ENCODE results near the gene CASZ1.

The CASZ1 gene

DNA sequence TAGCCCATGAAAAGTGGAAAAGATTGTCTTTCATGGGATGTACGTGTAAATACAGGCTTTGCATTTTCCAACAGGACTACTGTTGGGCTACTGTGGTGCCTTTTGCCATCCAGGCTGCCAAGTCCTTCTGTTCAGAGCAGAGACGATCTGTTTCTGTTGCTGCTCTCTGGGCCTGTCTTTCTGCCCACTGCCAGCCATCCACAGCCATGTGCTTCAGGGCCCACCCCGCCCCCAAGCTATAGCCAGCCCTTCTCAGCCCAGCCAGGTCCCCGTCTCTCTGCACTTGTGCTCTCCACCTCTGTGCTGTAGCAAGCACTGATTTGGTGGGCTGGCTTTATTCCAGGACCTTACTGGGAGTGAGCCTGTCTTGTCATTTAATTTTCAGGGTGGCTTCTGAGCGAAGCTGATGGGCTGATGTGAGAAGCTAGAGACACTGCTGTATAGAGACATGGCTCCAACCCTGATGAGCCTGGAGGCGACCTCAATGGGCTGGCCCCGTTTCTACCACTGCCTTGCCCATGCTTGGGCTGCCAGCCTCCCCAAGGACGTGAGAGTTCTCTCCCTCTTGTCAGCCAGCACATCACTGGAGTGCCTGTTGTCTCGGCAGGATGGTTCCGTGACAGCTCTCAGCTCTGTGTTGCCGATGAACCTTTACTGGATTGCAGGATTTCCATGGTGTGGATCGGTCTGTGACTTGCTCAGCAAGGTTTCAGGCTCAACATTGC is 183.8 kb downstream of the CASZ1 start:
- H3K4me3 ChIP-seq (ENCODE audit: low read length): no peak overlapping the region
- no peak for DNase-seq (ENCODE audit: low read depth, low spot score)

DNA sequence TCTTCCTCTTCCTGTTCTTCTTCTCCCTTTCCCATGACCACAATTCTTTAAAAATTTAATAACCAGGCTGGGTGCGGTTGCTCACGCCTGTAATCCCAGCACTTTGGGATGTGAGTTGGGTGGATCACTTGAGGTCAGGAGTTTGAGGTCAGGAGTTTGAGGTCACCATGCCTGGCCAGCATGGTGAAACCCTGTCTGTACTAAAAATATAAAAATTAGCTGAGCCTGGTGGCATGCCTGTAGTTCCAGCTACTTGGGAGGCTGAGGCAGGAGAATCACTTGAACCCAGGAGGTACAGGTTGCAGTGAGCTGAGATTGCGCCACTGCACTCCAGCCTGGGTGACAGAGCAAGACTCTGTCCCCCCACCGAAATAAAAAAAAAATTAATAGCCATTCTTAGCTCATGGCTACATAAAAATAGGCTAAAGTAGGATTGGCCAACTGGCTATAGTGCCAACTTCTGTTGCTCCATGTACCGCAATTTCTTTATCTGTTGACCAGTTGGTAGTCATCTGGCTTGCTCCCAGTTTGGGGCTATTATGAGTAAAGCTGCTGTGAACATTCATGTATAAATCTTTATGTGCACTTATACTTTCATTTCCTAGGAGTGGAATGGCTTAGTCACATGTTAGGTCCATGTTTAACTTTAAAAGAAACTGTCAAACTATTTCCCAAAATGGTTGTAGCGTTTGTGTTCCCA is 185.4 kb downstream of the CASZ1 start:
- DNase-seq (ENCODE audit: low read depth, low spot score): no peak
- H3K4me3 ChIP-seq (ENCODE audit: low read length): no peak overlapping the region

DNA sequence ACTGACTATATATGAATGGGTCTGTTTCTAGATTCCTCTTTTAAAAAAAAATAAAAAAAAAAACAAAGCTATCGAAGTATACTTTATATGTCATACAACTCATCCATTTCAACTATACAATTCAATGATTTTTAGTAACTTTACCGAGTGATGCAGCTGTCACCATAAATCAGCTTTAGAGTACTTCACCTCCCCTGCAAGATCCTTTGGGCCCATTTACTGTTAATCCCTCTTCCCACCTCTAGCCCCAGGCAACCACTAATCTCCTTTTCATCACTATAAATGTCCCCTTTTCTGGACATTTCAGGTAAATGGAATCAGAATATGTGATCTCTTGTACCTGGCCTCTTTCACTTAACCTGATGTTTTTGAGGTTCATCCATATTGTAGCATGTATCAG is 187.8 kb downstream of the CASZ1 start:
- no peak for DNase-seq (ENCODE audit: low read depth, low spot score)
- H3K4me3 ChIP-seq (ENCODE audit: low read length): no peak overlapping the region

GRCh38 chr1:10607228-10607627 is 189.2 kb downstream of the CASZ1 start:
- no peak overlapping the region for H3K4me3 ChIP-seq (ENCODE audit: low read length)
- no peak for DNase-seq (ENCODE audit: low read depth, low spot score)

- no peak for DNase-seq (ENCODE audit: low read depth, low spot score)
- H3K4me3 ChIP-seq (ENCODE audit: low read length): no peak overlapping the region
These were observed 190.4 kb downstream of the CASZ1 start for GRCh38 chr1:10606064-10606463.

GRCh38 chr1:10604966-10605365 is 191.5 kb downstream of the CASZ1 start:
- DNase-seq (ENCODE audit: low read depth, low spot score): no peak
- H3K4me3 ChIP-seq (ENCODE audit: low read length): no peak overlapping the region

GRCh38 chr1:10602936-10603335 is 193.5 kb downstream of the CASZ1 start:
- DNase-seq (ENCODE audit: low read depth, low spot score): no peak
- H3K4me3 ChIP-seq (ENCODE audit: low read length): no peak overlapping the region

DNA sequence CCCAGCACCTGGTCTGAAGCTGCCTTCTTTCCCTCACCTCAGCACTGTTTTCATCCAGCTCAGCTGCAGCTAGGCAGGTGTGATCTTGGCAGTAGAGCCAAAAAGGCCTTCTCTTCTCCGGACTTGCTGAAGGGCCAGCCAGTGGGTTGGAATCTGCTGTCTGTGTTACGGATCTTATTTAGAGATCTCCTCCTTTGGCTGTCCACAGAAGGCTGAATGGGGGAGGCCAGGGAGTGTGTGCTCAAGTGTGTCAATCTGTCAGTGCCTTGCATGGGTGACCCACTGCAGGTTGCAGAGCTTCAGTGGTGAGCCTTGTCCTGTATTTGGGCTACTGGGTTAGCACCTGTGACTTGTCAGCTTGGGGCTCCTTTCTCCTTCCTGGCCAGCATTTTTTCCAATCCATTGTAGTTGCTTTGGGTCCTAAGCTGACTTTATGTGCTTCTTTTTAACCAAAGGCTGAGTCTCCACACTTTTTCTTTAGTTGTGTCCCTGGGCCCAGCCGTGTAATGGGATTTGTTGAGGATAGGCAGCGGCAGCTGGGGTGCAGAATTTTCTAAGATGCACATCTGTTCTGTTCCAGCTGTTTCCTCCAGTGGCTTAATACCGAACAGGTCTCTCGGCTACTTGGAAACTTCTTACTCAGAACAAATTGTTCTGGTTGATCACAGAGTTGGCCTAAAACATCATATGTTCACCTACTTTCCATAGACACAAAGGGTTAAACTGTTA is 194.9 kb downstream of the CASZ1 start:
- no peak for DNase-seq (ENCODE audit: low read depth, low spot score)
- no peak overlapping the region for H3K4me3 ChIP-seq (ENCODE audit: low read length)

GRCh38 chr1:10599194-10599861 is 197.1 kb downstream of the CASZ1 start:
- DNase-seq (ENCODE audit: low read depth, low spot score): no peak

GRCh38 chr1:10598389-10598702 is 198.1 kb downstream of the CASZ1 start:
- DNase-seq (ENCODE audit: low read depth, low spot score): no peak
- no peak overlapping the region for H3K4me3 ChIP-seq (ENCODE audit: low read length)

More at GRCh38 chr1:10599194-10599861, 197.1 kb downstream of the CASZ1 start:
- H3K4me3 ChIP-seq (ENCODE audit: low read length): no peak overlapping the region

- no peak overlapping the region for H3K4me3 ChIP-seq (ENCODE audit: low read length)
- no peak for DNase-seq (ENCODE audit: low read depth, low spot score)
These were observed 198.7 kb downstream of the CASZ1 start for GRCh38 chr1:10597492-10598388.

DNA sequence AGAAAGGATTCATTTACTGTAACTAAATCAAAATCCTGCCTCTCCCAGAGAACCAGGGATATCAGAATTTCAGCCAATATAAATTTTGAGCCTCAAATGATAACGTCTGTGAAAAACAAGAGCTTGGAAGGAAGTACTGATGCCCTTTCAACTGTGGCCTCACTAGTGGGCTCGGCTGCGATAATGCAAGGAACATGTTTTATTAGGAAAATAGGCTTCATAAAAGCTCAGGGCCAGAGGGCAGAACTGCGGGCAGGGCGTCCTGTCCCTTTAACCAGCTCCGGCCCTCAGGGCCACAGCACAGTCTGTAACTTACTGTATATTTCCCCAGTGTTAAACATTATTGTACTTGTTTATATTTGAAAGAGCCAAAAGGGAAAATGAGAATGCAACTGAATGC is 199.7 kb downstream of the CASZ1 start:
- DNase-seq (ENCODE audit: low read depth, low spot score): no peak
- H3K4me3 ChIP-seq (ENCODE audit: low read length): no peak overlapping the region

- no peak overlapping the region for H3K4me3 ChIP-seq (ENCODE audit: low read length)
- no peak for DNase-seq (ENCODE audit: low read depth, low spot score)
These were observed 201.7 kb downstream of the CASZ1 start for GRCh38 chr1:10594595-10595223.

GRCh38 chr1:10593750-10594149 is 202.7 kb downstream of the CASZ1 start:
- H3K4me3 ChIP-seq (ENCODE audit: low read length): no peak overlapping the region
- DNase-seq (ENCODE audit: low read depth, low spot score): no peak

- no peak overlapping the region for H3K4me3 ChIP-seq (ENCODE audit: low read length)
- no peak for DNase-seq (ENCODE audit: low read depth, low spot score)
These were observed 204.1 kb downstream of the CASZ1 start for GRCh38 chr1:10592373-10592772.

- DNase-seq (ENCODE audit: low read depth, low spot score): peak; percentile 31
- no peak overlapping the region for H3K4me3 ChIP-seq (ENCODE audit: low read length)
These were observed 205.4 kb downstream of the CASZ1 start for GRCh38 chr1:10591010-10591409.

DNA sequence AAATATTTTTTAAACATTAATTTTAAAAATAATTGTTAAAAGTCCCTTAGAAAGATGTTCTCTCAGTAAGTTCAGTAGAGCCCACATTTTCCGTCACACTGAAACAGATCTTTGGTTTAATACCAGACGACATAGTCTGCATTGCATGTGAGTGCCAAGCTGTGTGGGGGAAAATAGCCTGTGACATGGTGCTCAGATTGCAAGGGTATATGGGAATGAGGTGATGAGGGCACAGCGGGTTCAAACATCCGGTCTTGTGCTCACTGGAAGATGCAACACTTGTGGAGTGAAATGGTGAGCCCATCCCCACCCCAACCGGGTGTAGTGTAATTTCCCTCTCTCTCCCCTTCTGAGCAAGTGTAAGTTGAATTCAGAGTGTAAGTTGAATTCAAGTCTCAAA is 207.4 kb downstream of the CASZ1 start:
- H3K4me3 ChIP-seq (ENCODE audit: low read length): no peak overlapping the region
- DNase-seq (ENCODE audit: low read depth, low spot score): no peak

- no peak overlapping the region for H3K4me3 ChIP-seq (ENCODE audit: low read length)
- no peak for DNase-seq (ENCODE audit: low read depth, low spot score)
These were observed 207.8 kb downstream of the CASZ1 start for GRCh38 chr1:10588640-10589039.

Measured in Jurkat, Clone E6-1 (cell line).